Smooth muscle cell (in vitro differentiated cells): Measurements from ENCODE around the gene GSE1. TPM values are rescaled to one million over a fixed set of nuclear protein-coding genes. Genes with fewer than 3 reads are reported as not detected.

Experiments
- DNase-seq: peaks from one replicate; lab custom pipeline; 2025; ENCODE audit not compliant: unreplicated experiment; lab: John Stamatoyannopoulos, UW
- H2AFZ ChIP-seq: fragments of 200-600 bp; sonication (generic); 2 replicates; pipeline ENCODE4 v1.6.0; 2016; ENCODE audit warnings: antibody characterized with exemption, low read depth, mild to moderate bottlenecking
- H3F3A ChIP-seq: fragments of 200-600 bp; sonication (generic); 2 replicates; pipeline ENCODE4 v1.6.0; 2017; ENCODE audit warnings: antibody characterized with exemption, low read depth
- H3K27ac ChIP-seq: fragments of 200-600 bp; sonication (generic); 2 replicates; pipeline ENCODE4 v1.5.1; 2016; ENCODE audit warnings: low read depth, mild to moderate bottlenecking
- H3K27me3 ChIP-seq: fragments of 200-600 bp; sonication (generic); 2 replicates; pipeline ENCODE4 v1.6.1; 2016; ENCODE audit warnings: low read depth, mild to moderate bottlenecking
- H3K36me3 ChIP-seq: fragments of 200-600 bp; sonication (generic); 2 replicates; pipeline ENCODE4 v1.5.1; 2016; ENCODE audit warnings: low read depth
- H3K4me1 ChIP-seq: fragments of 200-600 bp; sonication (generic); 2 replicates; pipeline ENCODE4 v1.5.1; 2016; ENCODE audit warnings: low read depth
- H3K4me2 ChIP-seq: fragments of 200-600 bp; sonication (generic); 2 replicates; pipeline ENCODE4 v1.6.0; 2016; ENCODE audit warnings: mild to moderate bottlenecking
- H3K4me3 ChIP-seq: fragments of 200-600 bp; sonication (generic); 2 replicates; pipeline ENCODE4 v1.5.1; 2016; ENCODE audit warnings: mild to moderate bottlenecking
- H3K79me2 ChIP-seq: fragments of 200-600 bp; sonication (generic); 2 replicates; pipeline ENCODE4 v1.6.0; 2016; ENCODE audit warnings: low read depth, mild to moderate bottlenecking
- H3K9ac ChIP-seq: fragments of 200-600 bp; sonication (generic); 2 replicates; pipeline ENCODE4 v1.6.0; 2016; ENCODE audit warnings: low read depth
- H3K9me3 ChIP-seq: fragments of 200-600 bp; sonication (generic); replicated peaks from 2 replicates; pipeline ENCODE4 v1.5.1; 2016; ENCODE audit warnings: low read depth
- H4K20me1 ChIP-seq: fragments of 200-600 bp; sonication (generic); 2 replicates; pipeline ENCODE4 v1.6.0; 2016; ENCODE audit warnings: low read depth
- WGBS: methylation state at CpG from one replicate; pipeline ENCODE4 v1.1.7; 2016; ENCODE audit warnings: low lambda C conversion rate; 5-methylcytosine and 5-hydroxymethylcytosine counted together
- polyA plus RNA-seq: library from polyadenylated mRNA; unstranded; fragments of >200 nt; fragmentation: Nextera tagmentation; extraction: Ambion mirVana; gene quantifications from 2 replicates; pipeline ENCODE4 v1.2.1, GENCODE V29; 2016
- total RNA-seq: library from RNA; depleted of rRNA; stranded (reverse); fragments of >200 nt; gene quantifications from 2 replicates; pipeline ENCODE4 v1.2.3, GENCODE V29; 2014
- TF ChIP-seq, protein P1 (sequence below): fragments of 200-600 bp; sonication (generic); IDR thresholded peaks from 2 replicates; pipeline ENCODE4 v1.5.1; 2017; ENCODE audit warnings: borderline replicate concordance, mild to moderate bottlenecking, antibody characterized with exemption; ENCODE audit not compliant: insufficient read depth, poor library complexity, severe bottlenecking

Gene GSE1
- total and polyA plus RNA-seq, 2 experiments from 2014 or later = 13.6 to 27.7 TPM

GRCh38 chr16:85673529-85674417, 60.7 kb downstream of the GSE1 start:
- H3K4me2 ChIP-seq = no peak overlapping the region
- no peaks in the 10 kb centered on the region for H3F3A ChIP-seq
- no peaks in the 10 kb centered on the region for H3K27me3 ChIP-seq
- H3K4me3 ChIP-seq = no peak overlapping the region
- WGBS = 95% methylated on average over 19 of the region's 19 CpGs
- no peaks in the 10 kb centered on the region for H3K4me1 ChIP-seq
- no peaks in the 10 kb centered on the region for H3K9me3 ChIP-seq
- TF ChIP-seq, protein P1, sequence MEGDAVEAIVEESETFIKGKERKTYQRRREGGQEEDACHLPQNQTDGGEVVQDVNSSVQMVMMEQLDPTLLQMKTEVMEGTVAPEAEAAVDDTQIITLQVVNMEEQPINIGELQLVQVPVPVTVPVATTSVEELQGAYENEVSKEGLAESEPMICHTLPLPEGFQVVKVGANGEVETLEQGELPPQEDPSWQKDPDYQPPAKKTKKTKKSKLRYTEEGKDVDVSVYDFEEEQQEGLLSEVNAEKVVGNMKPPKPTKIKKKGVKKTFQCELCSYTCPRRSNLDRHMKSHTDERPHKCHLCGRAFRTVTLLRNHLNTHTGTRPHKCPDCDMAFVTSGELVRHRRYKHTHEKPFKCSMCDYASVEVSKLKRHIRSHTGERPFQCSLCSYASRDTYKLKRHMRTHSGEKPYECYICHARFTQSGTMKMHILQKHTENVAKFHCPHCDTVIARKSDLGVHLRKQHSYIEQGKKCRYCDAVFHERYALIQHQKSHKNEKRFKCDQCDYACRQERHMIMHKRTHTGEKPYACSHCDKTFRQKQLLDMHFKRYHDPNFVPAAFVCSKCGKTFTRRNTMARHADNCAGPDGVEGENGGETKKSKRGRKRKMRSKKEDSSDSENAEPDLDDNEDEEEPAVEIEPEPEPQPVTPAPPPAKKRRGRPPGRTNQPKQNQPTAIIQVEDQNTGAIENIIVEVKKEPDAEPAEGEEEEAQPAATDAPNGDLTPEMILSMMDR = no peak
- H4K20me1 ChIP-seq = peaks cover 18% of the 10 kb centered on the region
- peaks cover 11% of the 10 kb centered on the region for H3K36me3 ChIP-seq
- no peak overlapping the region for H3K9ac ChIP-seq
- no peak overlapping the region for H2AFZ ChIP-seq
- no peak overlapping the region for H3K27ac ChIP-seq
- no peak for DNase-seq
- no peaks in the 10 kb centered on the region for H3K79me2 ChIP-seq

DNA sequence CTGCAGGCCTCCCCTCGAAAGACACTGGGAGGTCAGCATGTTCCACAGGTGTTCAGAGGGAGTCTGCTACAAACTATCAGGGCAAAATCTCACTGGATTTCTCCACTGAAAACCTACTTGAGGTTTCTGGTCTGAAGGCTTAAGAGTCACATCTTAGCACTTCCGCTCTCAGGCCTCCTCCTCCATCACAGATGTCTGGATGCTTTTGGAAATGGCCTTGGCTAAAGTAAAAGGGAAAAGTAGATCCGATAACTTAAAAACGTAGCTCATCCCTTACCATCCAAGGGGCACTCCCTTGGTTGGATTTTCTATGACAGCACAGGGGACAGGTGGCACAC, 61.3 kb downstream of the GSE1 start:
- Histone ChIP-seq H3K27ac (no peak overlapping the region), H3K9me3 (no peaks in the 10 kb centered on the region), H3K4me2 (no peak overlapping the region), H3K27me3 (no peaks in the 10 kb centered on the region), H4K20me1 (peaks cover 13% of the 10 kb centered on the region), H2AFZ (no peak overlapping the region), H3K36me3 (peaks cover 11% of the 10 kb centered on the region), H3K9ac (no peak overlapping the region), H3K4me1 (no peaks in the 10 kb centered on the region), H3K79me2 (no peaks in the 10 kb centered on the region), H3K4me3 (no peak overlapping the region), H3F3A (no peaks in the 10 kb centered on the region)
- WGBS = 94% methylated on average over 4 of the region's 4 CpGs
- TF ChIP-seq, protein P1 = no peak
- DNase-seq = no peak

GRCh38 chr16:85674828-85675227, 61.7 kb downstream of the GSE1 start:
- Histone ChIP-seq H3K36me3 (peaks cover 11% of the 10 kb centered on the region), H3K9me3 (no peaks in the 10 kb centered on the region), H3K4me2 (no peak overlapping the region), H3K79me2 (no peaks in the 10 kb centered on the region), H3K27me3 (no peaks in the 10 kb centered on the region), H3F3A (no peaks in the 10 kb centered on the region), H2AFZ (no peak overlapping the region), H3K27ac (no peak overlapping the region), H3K4me1 (no peaks in the 10 kb centered on the region), H3K9ac (no peak overlapping the region), H4K20me1 (peaks cover 9% of the 10 kb centered on the region), H3K4me3 (no peak overlapping the region)
- TF ChIP-seq, protein P1 = no peak
- no peak for DNase-seq
- 98% methylated on average over 6 of the region's 6 CpGs for WGBS
